ENCODE data around the gene GLIS1.

The GLIS1 gene

GRCh38 chr1:53580739-53581475 lies 158.1 kb downstream of the GLIS1 start:
- DNase-seq (ENCODE audit: low spot score) = no peak

- no peak for DNase-seq (ENCODE audit: low spot score)
Measured at GRCh38 chr1:53580009-53580400, 159.0 kb downstream of the GLIS1 start.

GRCh38 chr1:53579221-53580008 lies 159.5 kb downstream of the GLIS1 start:
- DNase-seq (ENCODE audit: low spot score) = no peak

GRCh38 chr1:53578358-53578757 lies 160.6 kb downstream of the GLIS1 start:
- DNase-seq (ENCODE audit: low spot score) = no peak

- no peak for DNase-seq (ENCODE audit: low spot score)
Measured at GRCh38 chr1:53577761-53578100, 161.2 kb downstream of the GLIS1 start.

- no peak for DNase-seq (ENCODE audit: low spot score)
Measured at GRCh38 chr1:53576866-53577760, 161.9 kb downstream of the GLIS1 start.

GRCh38 chr1:53576381-53576801 lies 162.6 kb downstream of the GLIS1 start:
- DNase-seq (ENCODE audit: low spot score) = no peak

GRCh38 chr1:53575955-53576320 lies 163.0 kb downstream of the GLIS1 start:
- no peak for DNase-seq (ENCODE audit: low spot score)

GRCh38 chr1:53575141-53575954 lies 163.6 kb downstream of the GLIS1 start:
- no peak for DNase-seq (ENCODE audit: low spot score)

GRCh38 chr1:53574621-53575020 lies 164.3 kb downstream of the GLIS1 start:
- no peak for DNase-seq (ENCODE audit: low spot score)

- DNase-seq (ENCODE audit: low spot score) = no peak
Measured at GRCh38 chr1:53573931-53574330, 165.0 kb downstream of the GLIS1 start.

GRCh38 chr1:53573522-53573921 lies 165.4 kb downstream of the GLIS1 start:
- DNase-seq (ENCODE audit: low spot score) = no peak

GRCh38 chr1:53572815-53573173 lies 166.2 kb downstream of the GLIS1 start:
- DNase-seq (ENCODE audit: low spot score) = no peak

GRCh38 chr1:53572065-53572814 lies 166.7 kb downstream of the GLIS1 start:
- peak; percentile 70 for DNase-seq (ENCODE audit: low spot score)

- no peak for DNase-seq (ENCODE audit: low spot score)
Measured at GRCh38 chr1:53568540-53568939, 170.4 kb downstream of the GLIS1 start.

GRCh38 chr1:53567851-53568250 lies 171.1 kb downstream of the GLIS1 start:
- DNase-seq (ENCODE audit: low spot score) = no peak

GRCh38 chr1:53567450-53567849 lies 171.5 kb downstream of the GLIS1 start:
- DNase-seq (ENCODE audit: low spot score) = no peak

GRCh38 chr1:53563611-53564010 lies 175.4 kb downstream of the GLIS1 start:
- no peak for DNase-seq (ENCODE audit: low spot score)

- DNase-seq (ENCODE audit: low spot score) = no peak
Measured at GRCh38 chr1:53562981-53563379, 176.0 kb downstream of the GLIS1 start.

- DNase-seq (ENCODE audit: low spot score) = no peak
Measured at GRCh38 chr1:53562291-53562980, 176.5 kb downstream of the GLIS1 start.
